Activated B cell treated with CpG ODN at 0.5 μM for 24 hours (primary cell): ENCODE data around the gene SF3B2. TPM values are rescaled to one million over a fixed set of nuclear protein-coding genes. Genes with fewer than 3 reads are reported as not detected.

Experiments
- ATAC-seq: fragments of 200-7000 bp; cut with Tn5 transposase; one replicate; pipeline ENCODE4 v1.10.0; 2021; ENCODE audit warnings: low read depth, mild to moderate bottlenecking, moderate library complexity
- CTCF ChIA-PET: fragments of 350-600 bp; sonication (Branson Sonifier 250); formaldehyde crosslinking; loops from one replicate; lab custom pipeline; 2021; ENCODE audit warnings: antibody characterized with exemption; lab: Charles Lee
- POLR2A ChIA-PET: fragments of 350-600 bp; sonication (Branson Sonifier 250); formaldehyde crosslinking; loops from one replicate; lab custom pipeline; 2021; ENCODE audit warnings: antibody characterized with exemption; lab: Charles Lee
- DNase-seq: peaks from one replicate; pipeline ENCODE4 v3.0.0; 2022
- H3K27ac Mint-ChIP-seq: one replicate; pipeline ENCODE4 v1.8.0; 2020; ENCODE audit warnings: mixed read lengths
- H3K27me3 Mint-ChIP-seq: one replicate; pipeline ENCODE4 v1.8.0; 2021; ENCODE audit warnings: mixed read lengths
- H3K36me3 Mint-ChIP-seq: one replicate; pipeline ENCODE4 v1.8.0; 2021; ENCODE audit warnings: low read depth, mixed read lengths
- H3K4me1 Mint-ChIP-seq: one replicate; pipeline ENCODE4 v1.8.0; 2021; ENCODE audit warnings: mixed read lengths
- H3K4me3 Mint-ChIP-seq: one replicate; pipeline ENCODE4 v1.8.0; 2020; ENCODE audit warnings: mild to moderate bottlenecking, mixed read lengths
- H3K9me3 Mint-ChIP-seq: one replicate; pipeline ENCODE4 v1.8.0; 2020; ENCODE audit warnings: mixed read lengths
- CTCF ChIP-seq: fragments of 200-600 bp; IDR thresholded peaks from one replicate; pipeline ENCODE4 v1.8.0; 2022; ENCODE audit warnings: antibody characterized with exemption, mild to moderate bottlenecking
- intact Hi-C: fragments of 100-400 bp; cut with micrococcal nuclease; formaldehyde crosslinking; loops from one replicate; pipeline ENCODE4 v1.15.1; 2024
- total RNA-seq: library from RNA; stranded (reverse); gene quantifications from 2 replicates; pipeline ENCODE4 v1.2.3, GENCODE V29; 2022

SF3B2 gene
- total RNA-seq, 1 donor from 2014 or later: 219 TPM

GRCh38 chr11:66118847-66119246, 66.7 kb downstream of the SF3B2 start:
- H3K4me3 Mint-ChIP-seq: no peak overlapping the region

More at GRCh38 chr11:66118847-66119246, 66.7 kb downstream of the SF3B2 start:
- TF ChIP-seq CTCF: no peak
- Mint-ChIP-seq H3K27ac (no peak overlapping the region), H3K4me1 (peaks cover 86% of the 10 kb centered on the region), H3K9me3 (no peaks in the 10 kb centered on the region), H3K27me3 (no peaks in the 10 kb centered on the region), H3K36me3 (peaks cover 4% of the 10 kb centered on the region)
- ChIA-PET CTCF (interaction anchor here (0.5 to 2.3 kb wide), 3 partner anchors 15 to 50 kb away, joined by 3 to 14 read pairs (median 3); no protein-coding TSS in a partner anchor), POLR2A (interaction anchor here (0.6 to 3.8 kb wide), 6 partner anchors 7 to 1336 kb away, joined by 3 to 34 read pairs (median 5); no protein-coding TSS in a partner anchor)
- DNase-seq (no peak), ATAC-seq (no peak)
- intact Hi-C loops: no loop called here

Other genes starting within 250 kb of the SF3B2 start
- 0.37 and 1.0 TPM in 2 replicates for gene SNX32, start 218.4 kb upstream of the SF3B2 start, total RNA-seq
- 1,079 and 1,089 TPM in 2 replicates for gene CFL1, start 194.2 kb upstream of the SF3B2 start, total RNA-seq
- 73.8 and 83.1 TPM in 2 replicates for gene MUS81, start 191.9 kb upstream of the SF3B2 start, total RNA-seq
- 3.8 and 6.3 TPM in 2 replicates for gene EFEMP2, start 179.6 kb upstream of the SF3B2 start, total RNA-seq
- gene CTSW, start 172.5 kb upstream of the SF3B2 start, total RNA-seq: 0.59 and 0.93 TPM in 2 replicates
- gene FIBP, start 163.9 kb upstream of the SF3B2 start, total RNA-seq: 74.5 and 76.5 TPM in 2 replicates
- 21.6 and 23.4 TPM in 2 replicates for gene CCDC85B, start 161.7 kb upstream of the SF3B2 start, total RNA-seq
- 1.0 and 1.4 TPM in 2 replicates for gene FOSL1, start 152.0 kb upstream of the SF3B2 start, total RNA-seq
- 28.9 and 31.7 TPM in 2 replicates for gene C11orf68, start 133.3 kb upstream of the SF3B2 start, total RNA-seq
- gene DRAP1, start 132.9 kb upstream of the SF3B2 start, total RNA-seq: 64.7 and 75.8 TPM in 2 replicates
- not detected in 2 replicates for gene TSGA10IP, start 106.9 kb upstream of the SF3B2 start, total RNA-seq
- gene SART1, start 90.6 kb upstream of the SF3B2 start, total RNA-seq: 86.6 and 92.3 TPM in 2 replicates
- 50.7 and 58.9 TPM in 2 replicates for gene EIF1AD, start 50.2 kb upstream of the SF3B2 start, total RNA-seq
- 220 and 228 TPM in 2 replicates for gene BANF1, start 49.9 kb upstream of the SF3B2 start, total RNA-seq
- not detected in 2 replicates for gene CST6, start 40.4 kb upstream of the SF3B2 start, total RNA-seq
- gene CATSPER1, start 25.9 kb upstream of the SF3B2 start, total RNA-seq: not detected in 2 replicates
- not detected in 2 replicates for gene GAL3ST3, start 3.2 kb upstream of the SF3B2 start, total RNA-seq
- 118 and 121 TPM in 2 replicates for gene PACS1, start 17.9 kb downstream of the SF3B2 start, total RNA-seq
- gene KLC2, start 205.3 kb downstream of the SF3B2 start, total RNA-seq: 37.0 and 45.6 TPM in 2 replicates
- gene RAB1B, start 216.3 kb downstream of the SF3B2 start, total RNA-seq: 115 and 118 TPM in 2 replicates
- 0.93 and 1.0 TPM in 2 replicates for gene CNIH2, start 225.8 kb downstream of the SF3B2 start, total RNA-seq
- 53.4 and 62.6 TPM in 2 replicates for gene YIF1A, start 236.8 kb downstream of the SF3B2 start, total RNA-seq
- not detected in 2 replicates for gene TMEM151A, start 239.5 kb downstream of the SF3B2 start, total RNA-seq